SKM-1 treated with dmso at 0.1 percent for 144 hours (cell line): Measurements from ENCODE around the gene GALNT10.

Source experiments
- DNase-seq: peaks from one replicate; lab custom pipeline; 2025; ENCODE audit not compliant: unreplicated experiment; lab: John Stamatoyannopoulos, UW

The GALNT10 gene

DNA sequence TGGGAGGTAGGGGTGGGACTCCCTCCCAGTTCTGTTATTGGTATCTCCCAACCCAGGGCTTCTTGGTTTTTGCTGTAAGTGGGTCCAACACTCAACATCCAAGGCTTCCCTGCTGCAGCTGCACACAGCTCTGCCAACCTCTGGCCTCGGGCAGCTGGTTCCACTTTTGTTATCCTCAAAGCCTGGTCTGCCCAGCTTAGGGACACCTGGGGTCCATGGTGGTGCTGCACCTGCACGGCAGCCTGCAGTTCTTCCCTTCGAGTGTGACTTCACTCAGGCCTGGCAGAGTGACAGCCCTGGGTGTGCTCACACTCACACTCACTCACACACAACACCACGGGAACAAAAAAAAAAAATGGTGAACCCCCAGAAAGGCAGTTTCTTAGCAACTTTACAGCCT, 239.9 kb downstream of the GALNT10 start:
- DNase-seq = no peak

DNA sequence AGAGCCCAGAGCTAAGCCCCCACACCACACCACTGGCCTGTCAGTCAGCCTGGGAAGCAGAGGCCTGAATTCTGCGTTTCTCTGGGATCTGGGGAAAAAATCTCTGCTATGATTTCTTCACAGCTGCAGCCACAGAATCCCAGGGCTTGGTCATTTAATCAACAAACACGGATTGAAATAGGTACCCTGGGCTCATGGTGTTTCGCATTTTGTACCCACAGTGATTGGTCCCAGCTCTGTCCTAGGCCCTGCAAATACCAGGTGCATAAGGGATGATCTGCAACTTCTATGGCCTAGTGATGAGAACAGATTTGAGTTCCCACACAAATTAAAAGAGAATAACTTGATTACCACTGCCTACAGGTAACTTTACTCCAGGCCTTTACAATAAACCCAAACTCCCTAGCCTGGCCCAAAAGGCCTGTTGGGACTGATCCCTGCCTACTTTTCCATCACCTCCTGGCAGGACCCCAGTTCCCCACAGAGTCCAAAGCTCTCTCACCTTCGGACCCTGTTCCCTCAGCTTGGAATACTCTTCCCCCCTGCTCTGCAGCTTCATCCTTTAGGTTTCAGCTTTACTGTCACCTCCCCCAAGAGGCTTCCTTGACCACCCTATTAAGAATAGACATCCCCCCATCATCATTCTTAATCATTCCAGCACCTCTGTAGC, 240.6 kb downstream of the GALNT10 start:
- no peak for DNase-seq

DNA sequence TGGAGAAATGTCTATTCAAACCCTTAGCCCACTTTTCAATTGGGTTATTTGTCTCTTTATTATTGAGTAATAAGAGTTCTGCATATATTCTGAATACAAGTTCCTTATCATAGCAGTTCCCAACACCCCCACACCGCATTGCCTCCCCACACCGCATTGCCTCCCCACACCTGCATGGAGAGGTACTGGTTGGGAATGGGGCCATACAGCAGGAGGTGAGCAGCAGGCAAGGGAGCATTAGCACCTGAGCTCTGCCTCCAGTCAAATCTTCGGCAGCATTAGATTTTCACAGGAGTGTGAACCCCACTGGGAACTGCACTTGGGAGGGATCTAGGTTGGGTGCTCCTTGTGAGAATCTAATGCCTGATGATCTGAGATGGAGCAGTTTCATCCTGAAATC, 244.7 kb downstream of the GALNT10 start:
- no peak for DNase-seq

DNA sequence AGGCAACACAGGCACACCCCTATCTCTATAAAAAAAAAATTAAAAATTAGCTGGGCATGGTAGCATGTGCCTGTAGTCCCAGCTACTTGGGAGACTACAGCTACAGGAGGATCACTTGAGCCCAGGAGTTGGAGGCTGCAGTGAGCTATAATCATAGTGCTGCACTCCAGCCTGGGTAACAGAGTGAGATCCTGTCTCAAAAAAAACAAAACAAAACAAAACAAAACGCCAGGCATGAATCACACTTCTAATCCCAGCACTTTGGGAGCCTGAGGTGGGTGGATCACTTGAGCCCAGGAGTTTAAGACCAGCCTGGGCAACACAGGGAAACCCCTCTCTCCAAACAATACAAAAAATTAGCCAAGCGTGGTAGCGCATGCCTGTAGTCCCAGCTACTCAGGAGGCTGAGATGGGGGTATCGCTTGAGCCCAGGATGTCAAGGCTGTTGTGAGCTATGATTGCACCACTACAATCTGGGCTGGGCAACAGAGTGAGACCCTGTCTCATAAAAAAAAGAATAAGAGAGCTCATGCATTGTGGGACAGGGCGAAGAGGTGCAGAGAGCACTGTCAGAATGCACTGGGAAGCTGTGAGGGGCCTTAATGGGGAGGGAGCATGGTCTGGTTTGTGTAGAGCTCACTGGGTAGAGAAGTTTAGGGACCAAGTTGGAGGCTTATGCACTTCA, 246.9 kb downstream of the GALNT10 start:
- no peak for DNase-seq

DNA sequence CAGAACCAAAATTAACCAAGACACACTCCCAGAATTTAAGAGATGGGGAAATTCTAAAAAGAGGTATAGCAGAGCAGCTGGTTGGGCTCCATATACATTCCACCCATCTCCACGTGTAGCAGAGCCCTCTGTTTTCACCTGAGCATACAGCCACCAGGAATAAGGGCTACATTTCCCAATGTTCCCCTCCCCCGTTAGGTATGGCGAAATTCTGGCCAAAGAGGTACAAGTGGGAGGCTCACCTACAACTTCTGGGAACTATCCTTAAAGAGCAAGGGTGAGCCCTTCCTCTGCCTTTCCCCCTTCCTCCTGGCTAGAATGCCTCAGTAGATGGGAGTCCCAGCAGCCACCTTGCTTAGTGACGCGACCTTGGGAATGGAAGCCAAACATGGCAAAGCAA, 250.0 kb downstream of the GALNT10 start:
- no peak for DNase-seq

DNA sequence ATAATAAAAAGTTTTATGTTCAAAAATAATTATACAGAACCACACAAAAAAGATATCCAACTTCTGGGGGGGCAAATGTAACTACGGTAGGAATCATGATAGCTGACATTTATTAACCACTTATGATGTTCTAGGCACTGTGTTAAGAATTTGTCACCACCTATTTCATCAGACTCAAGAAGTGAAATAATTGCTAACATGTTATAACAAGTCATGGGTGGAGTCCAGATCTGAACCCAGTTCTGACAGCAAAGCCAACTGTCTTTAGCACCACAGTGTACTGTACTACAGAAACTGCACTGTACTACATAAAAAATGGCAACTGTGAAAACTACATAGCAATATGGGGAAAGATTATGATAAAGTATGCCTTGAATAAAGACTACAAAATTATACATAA, 252.3 kb downstream of the GALNT10 start:
- DNase-seq = no peak

DNA sequence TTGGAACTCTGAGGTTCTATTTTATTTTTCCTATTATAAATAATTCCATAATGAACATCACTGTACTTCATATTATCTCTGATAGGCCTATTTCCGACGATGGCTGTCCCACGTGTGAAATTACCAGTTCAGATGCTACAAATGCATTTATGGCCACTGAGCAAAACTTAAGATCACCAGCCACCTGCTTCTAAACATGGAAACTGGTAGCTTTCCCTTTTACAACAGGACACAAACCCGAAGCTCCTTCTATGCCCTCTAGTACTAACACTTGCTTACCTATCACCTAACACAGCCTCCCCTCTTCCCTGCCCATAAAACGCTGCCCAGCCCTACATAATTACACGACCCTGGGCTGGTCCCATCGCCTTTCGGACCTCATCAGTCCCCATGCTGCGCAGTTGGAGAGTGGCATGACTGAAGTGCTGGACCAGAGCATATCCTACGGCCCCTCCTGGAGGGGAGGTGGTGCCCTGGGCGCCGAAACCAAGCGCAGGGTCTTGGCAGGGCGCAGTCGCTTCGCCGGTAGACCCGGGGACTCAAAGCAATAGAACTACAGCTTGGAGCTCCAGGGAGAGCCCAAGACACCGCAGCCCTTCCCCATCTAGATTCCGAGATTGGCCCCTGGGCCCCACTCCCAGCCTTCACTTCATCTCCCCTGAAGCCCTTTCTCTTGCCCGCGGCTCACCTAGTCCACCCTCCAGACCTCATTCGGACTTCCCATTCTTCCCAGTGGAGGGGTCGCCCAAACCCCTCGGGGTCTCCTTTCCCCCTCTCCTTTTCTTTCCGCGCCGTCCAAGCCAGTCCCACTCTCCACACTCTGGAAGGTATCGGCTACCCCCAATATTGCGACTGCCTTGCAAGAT, 254.3 kb downstream of the GALNT10 start:
- DNase-seq = no peak

DNA sequence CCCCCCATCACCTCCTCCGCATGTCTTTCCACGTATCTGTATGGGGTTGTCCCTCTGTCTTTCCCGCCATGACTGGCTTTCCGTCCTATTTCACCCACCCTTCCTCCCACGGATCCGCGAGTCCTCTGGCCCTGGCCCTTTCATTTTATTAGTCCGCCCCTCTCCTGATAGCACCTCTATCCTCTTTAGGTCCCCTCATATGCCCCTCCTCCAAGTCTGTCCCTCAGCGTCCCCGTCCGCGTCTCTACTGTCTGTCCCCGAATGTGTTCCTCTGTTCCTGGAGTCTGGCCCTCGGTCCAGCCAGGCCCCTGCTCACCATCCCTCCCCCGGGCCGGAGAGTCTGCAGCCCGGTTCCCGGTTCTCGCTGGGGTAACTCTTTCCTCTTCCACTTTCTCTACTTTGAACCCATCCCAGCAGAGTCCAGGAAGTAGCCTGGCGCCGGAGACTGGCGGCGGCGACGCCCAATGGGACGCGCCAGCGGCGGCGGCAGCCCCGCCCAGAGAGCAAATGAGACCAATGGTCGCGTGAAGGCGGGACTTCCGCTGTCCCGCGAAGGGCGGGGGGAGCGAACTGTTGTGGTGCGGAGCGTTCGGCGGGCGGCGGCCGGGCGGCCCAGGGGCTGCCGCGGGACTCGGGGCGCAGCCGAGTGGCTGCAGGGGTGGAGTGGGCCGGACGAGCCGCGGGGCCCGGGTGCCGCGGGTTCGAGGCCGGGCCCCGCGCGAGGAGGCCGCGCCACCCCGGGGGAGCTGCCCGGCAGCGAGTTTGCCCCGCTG, 255.1 kb downstream of the GALNT10 start, which contains the start of gene SAP30L:
Gene SAP30L (plus strand): TSS at position 576 of the 773 bp plus-strand sequence. CDS start 608 bp downstream, outside the sequence.
- DNase-seq = peak; percentile 92

DNA sequence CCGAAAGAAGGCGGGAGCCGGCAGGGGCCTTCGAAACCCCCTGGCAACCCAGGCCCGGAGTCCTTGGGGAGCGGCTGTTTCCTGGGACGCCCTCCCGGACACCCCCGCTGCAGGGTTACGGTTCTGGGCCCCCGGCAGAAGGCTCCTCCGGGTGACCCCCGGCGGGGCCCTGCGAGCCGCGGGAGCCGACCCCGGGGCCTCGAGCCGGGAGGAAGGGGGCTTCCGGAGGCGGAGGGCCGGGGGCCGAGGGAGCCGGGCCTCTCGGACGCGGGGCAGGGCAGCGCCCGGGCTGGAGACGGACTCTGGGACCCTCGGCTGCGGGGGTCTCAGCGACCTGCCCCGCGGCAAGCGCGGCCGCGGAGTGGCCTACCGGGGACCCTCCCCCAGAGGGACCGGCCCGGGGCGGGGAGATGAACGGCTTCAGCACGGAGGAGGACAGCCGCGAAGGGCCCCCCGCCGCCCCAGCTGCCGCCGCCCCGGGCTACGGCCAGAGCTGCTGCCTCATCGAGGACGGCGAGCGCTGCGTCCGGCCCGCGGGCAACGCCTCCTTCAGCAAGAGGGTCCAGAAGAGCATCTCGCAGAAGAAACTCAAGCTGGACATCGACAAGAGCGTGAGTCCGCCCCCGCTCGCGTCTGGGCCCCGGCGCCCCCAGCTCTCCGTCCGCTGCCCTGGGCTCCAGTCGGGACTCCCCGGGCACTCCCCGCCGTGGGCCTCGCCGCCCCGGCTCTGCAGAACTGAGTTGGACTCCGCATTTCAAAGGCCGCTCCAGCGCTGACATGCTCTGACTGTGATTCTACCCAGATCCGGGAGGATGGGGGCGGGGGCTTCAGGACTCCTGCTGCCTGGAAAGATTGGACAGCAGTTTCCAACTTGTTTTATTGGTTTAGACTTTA, 255.9 kb downstream of the GALNT10 start:
- no peak for DNase-seq

DNA sequence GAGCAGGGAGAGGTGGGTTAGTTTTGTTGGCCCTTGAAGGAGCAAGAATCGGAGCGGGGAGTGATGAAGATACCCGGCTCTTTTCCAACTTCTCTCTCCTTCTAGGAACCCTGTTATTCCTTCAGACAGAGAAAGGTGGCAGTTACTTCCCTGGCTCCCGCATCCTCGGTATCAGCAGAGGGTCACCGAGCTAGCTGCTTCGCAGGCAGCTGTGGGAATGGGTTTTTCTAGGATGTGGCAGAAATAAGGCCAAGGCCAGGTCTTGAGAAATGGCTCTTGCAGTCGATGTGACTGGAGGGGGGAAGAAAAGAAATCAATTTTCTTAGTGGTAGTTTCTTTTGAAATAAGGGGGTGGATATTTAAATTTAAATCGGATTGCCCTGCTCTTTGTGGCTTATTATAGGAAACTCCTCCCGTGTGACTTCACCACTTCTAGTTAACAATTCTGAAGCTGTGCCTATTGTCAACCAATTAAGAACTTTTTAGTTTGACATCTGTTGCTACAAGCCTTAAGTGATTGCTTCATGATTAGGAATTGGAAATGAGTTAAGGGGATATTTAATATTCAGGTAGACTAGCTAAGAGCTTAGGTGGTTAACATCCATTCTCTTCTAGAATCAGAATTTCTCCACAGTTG, 256.7 kb downstream of the GALNT10 start:
- no peak for DNase-seq

DNA sequence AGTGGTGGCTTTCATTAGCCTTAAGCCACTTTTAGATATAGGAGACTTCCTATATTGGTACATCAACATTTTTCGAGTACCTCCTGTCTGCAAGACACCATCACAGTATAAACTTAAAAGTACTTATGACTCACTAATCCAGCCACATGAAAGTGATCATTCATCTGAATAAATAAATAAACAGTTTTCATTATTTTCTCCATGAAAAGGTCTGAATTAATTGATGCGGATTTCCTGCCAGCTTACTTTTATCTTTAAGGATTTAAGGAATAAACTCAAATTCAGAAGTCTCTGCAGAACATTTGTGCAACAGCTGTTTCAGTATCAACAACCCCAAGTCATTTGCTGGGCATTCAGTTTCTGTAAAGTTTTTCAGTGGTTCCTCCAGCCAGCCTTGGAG, 259.3 kb downstream of the GALNT10 start:
- no peak for DNase-seq

DNA sequence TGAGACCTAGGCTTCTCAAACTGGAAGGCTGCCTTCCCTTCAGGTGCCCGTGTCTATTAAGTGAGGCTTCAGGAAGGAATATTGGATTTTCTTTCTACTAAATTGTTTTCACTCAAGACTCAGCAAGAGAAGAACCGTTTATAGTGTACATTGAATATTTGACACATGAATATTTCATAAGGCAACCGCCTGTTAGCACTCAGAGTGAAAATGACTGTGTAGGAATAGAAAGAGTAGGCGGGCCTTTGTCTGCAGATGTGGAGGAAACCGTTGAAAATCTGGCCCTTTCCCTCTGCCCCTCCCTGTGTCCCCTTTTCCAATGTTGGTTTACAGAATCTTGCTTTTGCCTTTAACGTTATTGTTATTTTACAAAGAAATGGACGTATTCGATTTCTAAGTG, 261.4 kb downstream of the GALNT10 start:
- DNase-seq = no peak

DNA sequence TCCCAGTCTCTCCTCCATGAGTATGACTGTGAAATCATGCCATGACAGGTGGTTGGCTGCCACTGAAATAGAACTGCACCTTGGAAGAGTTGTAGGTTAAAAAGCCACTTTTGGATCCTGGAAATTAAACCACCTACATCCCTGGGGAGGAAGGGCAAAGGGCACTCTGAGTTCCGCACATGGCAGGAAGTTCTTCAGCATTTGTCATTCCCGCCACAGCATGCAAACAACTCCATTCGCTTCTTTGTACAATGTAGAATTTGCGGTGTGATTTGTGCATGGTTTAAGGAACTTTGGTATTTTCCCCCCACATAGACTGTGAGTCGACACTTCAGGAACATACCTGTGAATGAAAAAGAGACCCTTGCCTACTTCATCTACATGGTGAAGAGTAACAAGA, 265.1 kb downstream of the GALNT10 start:
- DNase-seq = no peak

DNA sequence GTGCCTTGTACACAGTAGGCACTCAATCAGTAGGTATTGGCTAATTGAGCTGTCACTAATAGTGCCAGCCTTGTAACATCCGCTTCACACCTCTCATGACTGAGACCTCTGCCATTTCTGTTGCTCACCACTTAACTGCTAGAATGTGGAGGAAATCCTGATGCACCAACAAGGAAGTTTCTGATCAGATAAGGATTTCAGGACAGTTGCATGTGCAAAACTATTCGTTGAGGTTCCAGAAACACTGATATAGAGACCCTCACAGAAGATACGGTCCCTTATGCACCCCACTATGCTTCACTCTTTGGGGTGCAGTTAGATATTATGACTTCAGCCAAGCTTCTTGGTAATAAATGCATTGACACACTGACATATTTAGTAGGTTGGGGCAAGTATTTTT, 266.0 kb downstream of the GALNT10 start:
- no peak for DNase-seq

DNA sequence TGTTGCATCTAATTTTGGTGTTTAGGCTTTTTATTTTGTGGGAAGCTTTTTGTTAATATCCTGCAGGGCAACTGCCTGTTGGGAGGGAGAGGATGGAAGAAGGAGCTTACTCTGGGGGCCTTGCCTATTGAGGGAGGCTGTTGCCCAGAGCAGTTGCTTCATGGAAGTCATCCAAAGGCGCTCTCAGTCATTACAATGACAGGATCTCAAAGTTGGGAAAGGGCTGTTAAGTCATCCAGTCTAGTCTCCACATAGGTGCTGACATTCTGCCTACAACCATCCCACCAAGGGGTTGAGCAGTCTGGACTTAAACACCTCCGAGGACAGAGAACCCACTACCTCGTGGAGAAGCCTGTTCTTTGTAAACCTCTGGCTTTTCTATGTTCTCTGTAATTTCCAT, 268.5 kb downstream of the GALNT10 start:
- DNase-seq = no peak

DNA sequence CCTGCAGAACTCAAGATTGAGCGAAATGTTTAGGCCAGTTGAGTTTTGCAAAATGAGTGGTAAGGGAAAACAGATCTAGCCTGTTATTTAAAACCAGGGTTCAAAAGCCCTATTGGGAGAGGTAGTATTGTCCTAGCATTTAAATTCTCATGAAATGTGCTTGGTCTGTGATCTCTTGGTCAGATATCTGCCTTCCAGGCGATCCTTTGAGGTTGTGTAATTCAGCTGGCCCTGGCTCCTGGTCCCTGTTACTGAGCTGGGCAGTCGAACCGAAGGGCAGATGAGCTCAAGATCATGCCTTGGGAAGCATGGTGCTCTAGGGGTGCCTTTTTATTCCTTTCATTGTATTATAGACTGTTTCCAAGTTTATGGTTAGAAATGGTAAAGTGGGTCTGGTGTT, 269.6 kb downstream of the GALNT10 start:
- no peak for DNase-seq

DNA sequence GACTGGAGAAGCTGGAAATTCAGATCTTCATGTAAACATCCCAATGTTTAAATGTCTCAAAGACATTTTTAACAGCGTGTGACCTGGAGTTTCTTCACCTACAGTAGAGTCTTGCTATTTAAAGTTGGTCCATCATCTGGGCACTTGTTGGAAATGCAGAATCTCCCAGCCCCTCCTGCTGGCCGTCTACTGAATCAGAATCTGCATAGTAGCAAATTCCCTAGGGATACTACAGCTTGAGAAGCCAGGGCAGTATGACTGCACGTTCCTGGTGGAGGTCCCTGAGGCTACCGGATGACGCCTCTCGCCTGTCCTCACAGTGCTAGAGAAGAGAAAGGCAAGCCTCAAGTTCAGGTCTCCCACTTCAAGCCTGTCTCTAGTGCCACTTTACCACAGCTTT, 271.0 kb downstream of the GALNT10 start:
- DNase-seq = no peak

DNA sequence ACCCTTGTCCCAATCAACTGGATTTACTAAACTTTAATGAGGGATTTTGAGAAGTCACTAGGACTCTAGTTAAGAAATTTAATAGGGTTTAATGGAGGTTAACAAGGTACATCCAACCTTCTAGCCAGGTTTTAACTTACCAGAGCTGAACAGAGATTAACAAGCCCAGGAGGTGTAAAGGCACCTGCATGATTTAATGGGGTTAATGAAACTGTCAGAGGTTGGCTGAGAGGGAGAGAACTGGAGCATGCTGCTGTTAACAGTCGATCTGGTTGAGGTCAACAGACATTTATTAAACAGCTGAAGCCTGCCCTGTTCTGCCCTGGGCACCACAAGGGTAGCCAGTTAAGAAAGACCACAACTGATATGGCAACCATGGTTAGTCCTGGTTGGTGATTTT, 273.9 kb downstream of the GALNT10 start:
- DNase-seq = no peak

DNA sequence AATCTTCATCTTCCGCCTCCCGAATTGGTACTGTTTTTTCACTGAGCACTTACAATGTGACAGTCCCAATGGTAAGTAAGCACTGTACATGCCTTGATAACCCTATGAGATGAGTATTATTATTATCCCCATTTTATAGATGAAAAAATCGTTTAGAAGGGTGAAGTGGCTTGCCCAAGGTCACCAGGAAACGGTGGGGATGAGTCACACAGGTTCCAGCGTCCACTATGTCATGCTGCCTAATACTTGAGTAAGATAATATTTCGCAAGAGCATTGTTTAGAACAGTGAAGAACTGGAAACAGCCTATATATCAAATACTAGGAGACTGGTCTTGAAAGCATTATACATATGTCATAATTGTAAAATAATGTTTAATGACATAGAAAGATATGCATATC, 274.6 kb downstream of the GALNT10 start:
- DNase-seq = peak; percentile 77

DNA sequence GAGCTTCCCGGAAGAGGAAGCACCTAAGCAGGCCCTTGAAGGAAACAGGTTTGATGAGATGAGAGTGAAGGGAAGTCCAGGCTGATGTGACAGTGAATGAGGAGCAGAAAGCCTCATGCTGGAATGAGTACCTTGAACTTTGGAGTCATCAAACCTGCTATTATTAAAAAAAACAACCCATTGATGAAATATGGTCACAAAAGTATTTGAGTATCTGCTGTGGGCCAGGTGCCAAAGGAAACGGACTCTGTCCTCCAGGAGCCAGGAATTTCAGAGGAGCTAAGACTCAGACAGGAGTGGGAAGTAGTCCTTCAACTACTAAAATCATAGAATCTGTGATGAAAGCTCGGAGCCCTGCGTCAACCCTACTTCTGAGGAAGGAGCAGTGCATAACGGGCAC, 275.6 kb downstream of the GALNT10 start:
- no peak for DNase-seq
